Fibroblast of lung (primary cell): ENCODE data around the gene RCAN1. TPM values are rescaled to one million over a fixed set of nuclear protein-coding genes. Genes with fewer than 3 reads are reported as not detected.
"Not testable (repeated sequence)": the region's sequence is repeated elsewhere in the genome, so short reads cannot be mapped to it uniquely, and the experiment has no call there.

Experiments used
- DNase-seq, 2 donors: peaks; one replicate each; pipeline versions ENCODE4 v3.0.0 to v3.0.0-alpha.2; 2010; ENCODE audit warnings: low read depth in 2 of 2
- H2AFZ ChIP-seq: 2 replicates; pipeline ENCODE4 v1.5.1; 2012; ENCODE audit warnings: low read length, control low read depth, inconsistent platforms
- H3K27ac ChIP-seq: 2 replicates; pipeline ENCODE4 v1.5.1; 2011; ENCODE audit warnings: low read length, control low read depth; ENCODE audit not compliant: insufficient read depth
- H3K27me3 ChIP-seq: 2 replicates; pipeline ENCODE4 v1.5.1; 2011; ENCODE audit warnings: mild to moderate bottlenecking, low read length; ENCODE audit not compliant: control insufficient read depth, insufficient read depth
- H3K36me3 ChIP-seq: 2 replicates; pipeline ENCODE4 v1.5.1; 2011; ENCODE audit warnings: low read length; ENCODE audit not compliant: control insufficient read depth, insufficient read depth
- H3K4me1 ChIP-seq: 2 replicates; pipeline ENCODE4 v1.5.1; 2011; ENCODE audit warnings: low read length; ENCODE audit not compliant: control insufficient read depth, insufficient read depth; ENCODE audit errors: extremely low read depth
- H3K4me2 ChIP-seq: 2 replicates; pipeline ENCODE4 v1.5.1; 2011; ENCODE audit warnings: low read length, control low read depth; ENCODE audit not compliant: insufficient read depth; ENCODE audit errors: extremely low read depth
- H3K4me3 ChIP-seq, 4 experiments: fragments of 200-600 bp in 1 of 4; sonication (generic) in 1 of 4; replicated peaks in 1 of 4; 2 replicates each; pipeline ENCODE4 v1.5.1; 2011 to 2016; ENCODE audit warnings: low read length in 4 of 4, low read depth in 3 of 4, mild to moderate bottlenecking in 3 of 4, control low read depth in 2 of 4, inconsistent platforms in 1 of 4, mixed read lengths in 1 of 4; ENCODE audit not compliant: insufficient read depth in 1 of 4; ENCODE audit errors: control extremely low read depth in 1 of 4
- H3K79me2 ChIP-seq: 2 replicates; pipeline ENCODE4 v1.5.1; 2012; ENCODE audit warnings: mild to moderate bottlenecking, low read length, inconsistent platforms; ENCODE audit not compliant: control insufficient read depth, insufficient read depth
- H3K9ac ChIP-seq: 2 replicates; pipeline ENCODE4 v1.5.1; 2011; ENCODE audit warnings: mild to moderate bottlenecking, low read length, control low read depth; ENCODE audit not compliant: insufficient read depth
- H3K9me3 ChIP-seq: 2 replicates; pipeline ENCODE4 v1.5.1; 2012; ENCODE audit warnings: low read depth, low read length; ENCODE audit not compliant: control insufficient read depth, insufficient read depth
- H4K20me1 ChIP-seq: 2 replicates; pipeline ENCODE4 v1.5.1; 2011; ENCODE audit warnings: low read length; ENCODE audit not compliant: control insufficient read depth, insufficient read depth; ENCODE audit errors: extremely low read depth
- EZH2 ChIP-seq: IDR thresholded peaks from 2 replicates; pipeline ENCODE4 v1.5.1; 2012; ENCODE audit warnings: low read length, control low read depth, mild to moderate bottlenecking; ENCODE audit errors: missing control alignments
- polyA plus RNA-seq, 2 donors: library from polyadenylated mRNA; depleted of rRNA in 1 of 2; stranded (reverse) in 1 of 2; unstranded in 1 of 2; fragments of >200 nt; gene quantifications; 2 replicates each; pipeline ENCODE4 v1.2.1, GENCODE V29; 2011 to 2012; ENCODE audit warnings: missing spikeins in 1 of 2
- total RNA-seq: library from RNA; depleted of rRNA; stranded (reverse); fragments of >200 nt; gene quantifications from 2 replicates; pipeline ENCODE4 v1.2.1, GENCODE V29; 2014
- TF ChIP-seq, protein P1 (sequence below), 2 donors: IDR thresholded peaks in 1 of 2; conservative IDR thresholded peaks in 1 of 2; 1 replicate in 1 of 2; 2 replicates in 1 of 2; pipeline ENCODE4 v1.5.1; 2011 to 2012; ENCODE audit warnings: low read length in 2 of 2, control low read depth in 1 of 2, inconsistent platforms in 1 of 2, low read depth in 1 of 2, mild to moderate bottlenecking in 1 of 2

RCAN1 gene
- total and polyA plus RNA-seq, 2 donors (not counting 1 experiment from before 2014, with no cell fraction given), result 94.8 to 259 TPM

DNA sequence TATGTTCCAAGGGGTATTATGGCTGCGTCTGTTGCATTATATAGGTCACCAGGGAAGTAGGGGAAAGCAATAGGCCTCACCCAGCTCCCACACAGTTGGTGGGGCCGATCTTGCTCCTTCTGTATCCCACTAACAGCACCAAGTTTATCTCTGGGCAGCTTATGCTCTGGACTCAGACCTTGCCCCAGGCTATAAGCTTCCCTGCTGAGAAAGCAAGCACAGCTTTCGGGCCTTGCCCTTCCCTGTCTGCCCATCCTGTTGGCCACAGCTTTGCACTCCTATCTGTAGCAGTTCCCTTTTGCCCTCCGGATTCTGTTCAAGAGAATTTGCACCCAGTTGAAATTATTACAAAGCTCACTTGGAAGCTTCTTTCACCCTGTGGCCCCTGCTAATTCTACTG, 115.8 kb downstream of the RCAN1 start:
- no peak for DNase-seq
- Histone ChIP-seq H3K79me2 (no peaks in the 10 kb centered on the region), H3K36me3 (no peaks in the 10 kb centered on the region), H3K27ac (no peak overlapping the region), H3K9me3 (no peaks in the 10 kb centered on the region), H4K20me1 (no peaks in the 10 kb centered on the region), H2AFZ (no peak overlapping the region), H3K4me3 (no peak overlapping the region), H3K27me3 (peaks cover 8% of the 10 kb centered on the region), H3K9ac (no peak overlapping the region), H3K4me2 (no peak overlapping the region), H3K4me1 (no peaks in the 10 kb centered on the region)
- TF ChIP-seq, protein P1, sequence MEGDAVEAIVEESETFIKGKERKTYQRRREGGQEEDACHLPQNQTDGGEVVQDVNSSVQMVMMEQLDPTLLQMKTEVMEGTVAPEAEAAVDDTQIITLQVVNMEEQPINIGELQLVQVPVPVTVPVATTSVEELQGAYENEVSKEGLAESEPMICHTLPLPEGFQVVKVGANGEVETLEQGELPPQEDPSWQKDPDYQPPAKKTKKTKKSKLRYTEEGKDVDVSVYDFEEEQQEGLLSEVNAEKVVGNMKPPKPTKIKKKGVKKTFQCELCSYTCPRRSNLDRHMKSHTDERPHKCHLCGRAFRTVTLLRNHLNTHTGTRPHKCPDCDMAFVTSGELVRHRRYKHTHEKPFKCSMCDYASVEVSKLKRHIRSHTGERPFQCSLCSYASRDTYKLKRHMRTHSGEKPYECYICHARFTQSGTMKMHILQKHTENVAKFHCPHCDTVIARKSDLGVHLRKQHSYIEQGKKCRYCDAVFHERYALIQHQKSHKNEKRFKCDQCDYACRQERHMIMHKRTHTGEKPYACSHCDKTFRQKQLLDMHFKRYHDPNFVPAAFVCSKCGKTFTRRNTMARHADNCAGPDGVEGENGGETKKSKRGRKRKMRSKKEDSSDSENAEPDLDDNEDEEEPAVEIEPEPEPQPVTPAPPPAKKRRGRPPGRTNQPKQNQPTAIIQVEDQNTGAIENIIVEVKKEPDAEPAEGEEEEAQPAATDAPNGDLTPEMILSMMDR (conservative IDR thresholded peaks at IDR 0.05 in 1 of 2, IDR thresholded peaks at IDR 0.05 in 1 of 2; ENCODE audit: low read depth in 1 of 2, low read length in 2 of 2), result no peak
- TF ChIP-seq EZH2, result no peak

GRCh38 chr21:34498623-34499022, 116.3 kb downstream of the RCAN1 start:
- Histone ChIP-seq H3K9ac (no peak overlapping the region), H3K4me3 (no peak overlapping the region), H3K4me2 (no peak overlapping the region), H3K27ac (no peak overlapping the region), H3K4me1 (no peaks in the 10 kb centered on the region), H3K79me2 (no peaks in the 10 kb centered on the region), H3K27me3 (peaks cover 8% of the 10 kb centered on the region), H4K20me1 (no peaks in the 10 kb centered on the region), H3K9me3 (no peaks in the 10 kb centered on the region), H2AFZ (no peak overlapping the region), H3K36me3 (no peaks in the 10 kb centered on the region)
- DNase-seq, result peak in 1 of 2 donors; percentile 62
- TF ChIP-seq EZH2, result no peak
- TF ChIP-seq, protein P1 (conservative IDR thresholded peaks at IDR 0.05 in 1 of 2, IDR thresholded peaks at IDR 0.05 in 1 of 2; ENCODE audit: low read depth in 1 of 2, low read length in 2 of 2), result no peak

GRCh38 chr21:34483854-34484253, 131.1 kb downstream of the RCAN1 start:
- not testable (repeated sequence) for H2AFZ ChIP-seq, H3K4me2 ChIP-seq, H3K79me2 ChIP-seq, DNase-seq, H3K9me3 ChIP-seq, H3K27me3 ChIP-seq, H4K20me1 ChIP-seq, H3K4me3 ChIP-seq, H3K27ac ChIP-seq, H3K9ac ChIP-seq, H3K36me3 ChIP-seq, H3K4me1 ChIP-seq

- H3K9me3 ChIP-seq, H4K20me1 ChIP-seq, H3K36me3 ChIP-seq, DNase-seq, H3K4me1 ChIP-seq, H2AFZ ChIP-seq, H3K4me3 ChIP-seq, H3K9ac ChIP-seq, H3K27ac ChIP-seq, H3K79me2 ChIP-seq, H3K4me2 ChIP-seq, H3K27me3 ChIP-seq: not testable (repeated sequence)
Observed at GRCh38 chr21:34483435-34483834, 131.5 kb downstream of the RCAN1 start.

DNA sequence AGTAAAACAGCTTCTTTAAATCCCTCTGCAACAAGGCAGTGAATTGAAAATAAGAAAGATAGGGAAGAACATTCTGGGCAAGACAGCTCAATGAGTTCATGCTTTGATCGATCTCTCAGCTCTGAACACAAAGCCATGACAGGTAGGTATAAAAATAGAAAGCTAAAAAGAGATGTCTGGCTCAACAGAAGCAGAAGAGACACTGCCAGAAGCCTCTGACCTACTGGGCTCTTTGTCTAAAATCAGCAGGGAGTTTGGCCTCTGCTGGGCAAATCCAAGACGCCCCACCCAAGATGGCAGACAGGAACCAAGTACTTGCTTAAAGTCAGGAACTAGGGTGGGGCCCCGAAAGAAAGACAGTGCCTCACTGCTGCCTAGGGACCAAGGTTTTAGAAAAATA, 147.6 kb downstream of the RCAN1 start:
- not testable (repeated sequence) for H3K4me2 ChIP-seq, H3K9me3 ChIP-seq, DNase-seq, H3K4me3 ChIP-seq, H3K9ac ChIP-seq, H2AFZ ChIP-seq, H3K27ac ChIP-seq, H3K4me1 ChIP-seq, H3K36me3 ChIP-seq, H4K20me1 ChIP-seq, H3K27me3 ChIP-seq, H3K79me2 ChIP-seq
